Mucosa of rectum (tissue), 2 donors: ENCODE results near the gene DST.
"Not testable (repeated sequence)": the region's sequence is repeated elsewhere in the genome, so short reads cannot be mapped to it uniquely, and the experiment has no call there.

Experiments used
- H3K27ac ChIP-seq, 2 donors: one replicate each; pipeline ENCODE4 v1.7.0; 2013; ENCODE audit warnings: inconsistent platforms in 2 of 2, low read depth in 2 of 2, low read length in 2 of 2
- H3K27me3 ChIP-seq, 2 donors: one replicate each; pipeline ENCODE4 v1.7.0; 2013; ENCODE audit warnings: low read length in 2 of 2; ENCODE audit not compliant: control insufficient read depth in 2 of 2, insufficient read depth in 2 of 2
- H3K36me3 ChIP-seq, 2 donors: one replicate each; pipeline ENCODE4 v1.7.0; 2013; ENCODE audit warnings: low read length in 2 of 2; ENCODE audit not compliant: control insufficient read depth in 2 of 2, insufficient read depth in 2 of 2
- H3K4me1 ChIP-seq, 2 donors: one replicate each; pipeline ENCODE4 v1.7.0; 2013; ENCODE audit warnings: low read length in 2 of 2, mild to moderate bottlenecking in 1 of 2; ENCODE audit not compliant: control insufficient read depth in 2 of 2, insufficient read depth in 2 of 2
- H3K4me3 ChIP-seq, 2 donors: one replicate each; pipeline ENCODE4 v1.7.0; 2013; ENCODE audit warnings: low read length in 2 of 2
- H3K9ac ChIP-seq, 2 donors: one replicate each; pipeline ENCODE4 v1.7.0; 2013; ENCODE audit warnings: low read length in 2 of 2, low read depth in 1 of 2, mild to moderate bottlenecking in 1 of 2
- H3K9me3 ChIP-seq, 2 donors: one replicate each; pipeline ENCODE4 v1.7.0; 2013; ENCODE audit warnings: low read length in 2 of 2; ENCODE audit not compliant: control insufficient read depth in 2 of 2
- donor health status: healthy.
- donor health status: Normal muscosa, but diverticular disease.

The DST gene

DNA sequence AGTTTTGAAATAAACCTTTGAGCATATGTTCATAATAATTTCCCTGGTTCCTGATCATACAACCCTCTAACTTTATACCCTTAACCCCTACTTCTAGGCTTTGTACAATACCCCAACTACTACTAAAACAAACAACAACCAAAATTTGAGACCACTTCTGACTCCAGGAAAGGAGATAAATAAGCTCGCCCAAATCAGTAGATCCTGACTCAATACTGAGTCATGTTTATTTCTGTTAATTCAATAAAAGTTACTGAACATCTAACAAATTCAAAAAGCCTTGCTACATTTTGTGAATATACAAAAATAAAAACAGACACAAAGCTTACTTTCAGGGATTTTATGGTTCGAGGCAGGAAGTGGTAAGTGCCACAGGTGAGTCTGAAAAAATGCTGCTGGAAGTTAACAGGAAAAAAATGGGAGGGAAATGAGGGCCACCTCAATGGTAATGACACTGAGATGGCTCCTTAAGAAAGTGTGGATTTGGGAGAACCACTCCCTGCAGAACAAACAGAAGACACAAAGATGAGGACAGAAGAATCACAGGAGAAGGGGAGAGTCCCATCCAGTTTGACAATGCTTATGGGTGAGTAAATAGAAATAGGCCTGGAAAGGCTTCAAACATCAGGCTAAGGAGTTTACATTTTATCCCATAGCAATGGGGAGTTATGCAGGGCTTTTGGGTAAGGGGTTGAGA is 63.4 kb downstream of the DST start:
- no peaks in the 10 kb centered on the region for H3K9me3 ChIP-seq
- H3K4me1 ChIP-seq: no peaks in the 10 kb centered on the region
- H3K27me3 ChIP-seq: no peaks in the 10 kb centered on the region
- H3K4me3 ChIP-seq: no peak overlapping the region
- H3K27ac ChIP-seq: no peak overlapping the region
- no peaks in the 10 kb centered on the region for H3K36me3 ChIP-seq
- no peak overlapping the region for H3K9ac ChIP-seq

DNA sequence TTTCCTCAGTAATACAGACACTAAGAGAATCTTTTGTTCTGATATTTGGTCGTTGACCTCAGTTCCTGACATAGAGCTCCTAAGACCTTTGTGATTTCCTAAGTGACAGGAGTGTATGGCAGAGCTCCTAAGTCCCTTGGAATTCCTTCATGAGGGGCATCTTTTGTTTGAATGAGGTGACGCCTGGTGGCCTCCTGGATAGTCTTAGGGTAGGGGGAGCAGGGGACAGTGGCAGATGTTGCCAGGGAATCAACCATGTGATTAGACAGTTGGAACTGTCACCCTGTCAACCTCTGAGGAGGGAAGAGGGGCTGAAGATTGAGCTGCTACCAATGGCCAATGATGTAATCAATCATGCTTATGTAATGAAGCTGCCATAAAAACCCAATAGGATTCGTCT is 67.0 kb downstream of the DST start:
- Histone ChIP-seq H3K4me3 (no peak overlapping the region), H3K4me1 (no peaks in the 10 kb centered on the region), H3K9ac (no peak overlapping the region), H3K9me3 (no peaks in the 10 kb centered on the region), H3K27ac (no peak overlapping the region), H3K27me3 (no peaks in the 10 kb centered on the region), H3K36me3 (peaks cover 0 to 5% of the 10 kb centered on the region in 2 donors)

DNA sequence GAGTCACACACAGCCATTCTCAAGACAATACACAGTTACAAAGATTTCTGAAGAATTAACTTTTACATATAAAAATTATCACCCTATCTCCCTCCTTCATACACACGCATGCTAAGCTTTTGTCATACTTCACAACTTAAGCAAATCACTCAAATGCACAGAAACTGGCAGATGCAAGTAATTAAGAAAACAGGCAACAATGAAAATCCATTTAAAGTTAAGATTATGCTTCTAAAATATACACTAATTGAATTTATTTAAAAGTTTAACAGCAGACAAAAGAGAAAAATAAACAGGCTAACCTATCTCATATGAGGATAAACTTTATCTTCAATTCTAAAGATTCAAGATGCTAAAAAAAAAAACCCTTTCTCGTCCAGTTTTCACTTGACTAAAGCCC is 68.4 kb downstream of the DST start:
- Histone ChIP-seq H3K27ac (no peak overlapping the region), H3K9me3 (no peaks in the 10 kb centered on the region), H3K4me3 (no peak overlapping the region), H3K27me3 (no peaks in the 10 kb centered on the region), H3K36me3 (peaks cover 0 to 5% of the 10 kb centered on the region in 2 donors), H3K9ac (no peak overlapping the region), H3K4me1 (no peaks in the 10 kb centered on the region)

DNA sequence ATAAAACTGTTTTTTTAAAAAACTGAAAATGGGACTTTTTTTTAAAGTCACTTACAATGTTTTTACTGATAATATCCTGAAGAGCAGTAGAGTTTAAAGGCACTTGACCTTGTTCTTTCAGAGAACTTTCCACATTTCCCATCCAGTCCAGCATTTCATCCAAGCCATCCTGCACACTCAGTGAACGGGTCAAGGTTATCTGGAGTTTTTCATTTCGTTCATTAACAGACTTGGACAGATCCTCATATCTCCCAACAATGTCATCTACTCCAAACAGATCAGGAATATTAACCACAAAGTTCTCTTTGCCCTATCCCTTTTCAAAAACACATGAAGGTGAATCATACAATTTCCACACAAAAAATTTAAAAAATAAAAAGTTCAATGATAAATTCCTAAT is 69.1 kb downstream of the DST start:
- H3K36me3 ChIP-seq: peaks cover 0 to 5% of the 10 kb centered on the region in 2 donors
- H3K4me1 ChIP-seq: no peaks in the 10 kb centered on the region
- no peak overlapping the region for H3K4me3 ChIP-seq
- H3K9me3 ChIP-seq: no peaks in the 10 kb centered on the region
- H3K27me3 ChIP-seq: no peaks in the 10 kb centered on the region
- H3K27ac ChIP-seq: no peak overlapping the region
- H3K9ac ChIP-seq: no peak overlapping the region

DNA sequence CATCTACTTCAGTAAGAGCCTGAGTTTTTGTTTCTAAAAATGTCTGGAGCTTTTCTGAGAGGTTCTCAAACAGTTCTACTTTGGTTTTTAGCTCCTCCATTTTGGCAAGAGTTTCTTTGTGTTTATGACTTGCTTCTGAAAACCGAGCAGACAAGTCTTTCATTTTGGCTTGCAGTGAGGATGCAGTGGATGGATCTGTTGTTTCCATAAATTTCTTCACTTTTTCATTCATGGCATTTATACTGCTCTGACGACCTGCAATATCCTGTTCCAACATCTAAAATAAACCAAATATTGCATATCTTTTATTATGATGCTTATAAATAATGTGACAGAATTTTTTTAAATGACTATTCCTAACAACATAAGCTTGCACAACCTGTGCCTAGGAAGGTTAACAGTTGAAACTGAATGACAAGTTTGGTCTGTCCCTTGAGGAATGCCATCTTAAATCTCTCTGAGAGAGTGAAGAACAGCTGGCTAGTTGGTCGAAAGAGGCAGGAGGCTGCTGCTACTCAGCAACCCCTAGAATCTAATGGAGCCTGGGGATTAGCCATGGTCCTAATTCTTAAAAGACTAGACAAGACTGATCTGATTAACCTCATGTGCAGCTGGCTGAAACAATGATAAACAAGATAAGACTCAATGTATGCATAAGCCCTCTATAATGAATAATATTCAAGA is 69.8 kb downstream of the DST start:
- no peaks in the 10 kb centered on the region for H3K27me3 ChIP-seq
- H3K36me3 ChIP-seq: peaks cover 2 to 5% of the 10 kb centered on the region in 2 donors
- no peak overlapping the region for H3K4me3 ChIP-seq
- no peaks in the 10 kb centered on the region for H3K9me3 ChIP-seq
- no peak overlapping the region for H3K27ac ChIP-seq
- no peak overlapping the region for H3K9ac ChIP-seq
- H3K4me1 ChIP-seq: no peaks in the 10 kb centered on the region

DNA sequence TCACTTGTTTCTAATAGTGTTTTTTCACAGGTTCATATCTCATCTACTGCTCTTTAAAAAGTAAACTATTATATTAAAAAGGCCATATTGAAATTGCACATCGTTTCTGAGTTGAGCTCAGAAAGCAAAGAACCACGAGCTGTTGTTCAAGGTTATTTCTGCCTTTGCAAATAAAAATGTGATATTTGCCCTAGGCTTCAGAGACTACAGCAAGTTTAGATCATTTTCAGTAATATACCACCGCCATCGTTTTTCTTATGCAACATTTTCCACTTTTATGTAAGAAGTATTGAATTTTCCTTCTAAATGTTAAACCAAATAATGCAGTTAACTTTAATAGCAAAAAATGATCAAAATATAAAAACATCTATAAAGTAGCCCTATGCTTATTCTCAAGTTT is 71.1 kb downstream of the DST start:
- Histone ChIP-seq H3K27me3 (no peaks in the 10 kb centered on the region), H3K4me1 (no peaks in the 10 kb centered on the region), H3K36me3 (peaks cover 2 to 5% of the 10 kb centered on the region in 2 donors)

DNA sequence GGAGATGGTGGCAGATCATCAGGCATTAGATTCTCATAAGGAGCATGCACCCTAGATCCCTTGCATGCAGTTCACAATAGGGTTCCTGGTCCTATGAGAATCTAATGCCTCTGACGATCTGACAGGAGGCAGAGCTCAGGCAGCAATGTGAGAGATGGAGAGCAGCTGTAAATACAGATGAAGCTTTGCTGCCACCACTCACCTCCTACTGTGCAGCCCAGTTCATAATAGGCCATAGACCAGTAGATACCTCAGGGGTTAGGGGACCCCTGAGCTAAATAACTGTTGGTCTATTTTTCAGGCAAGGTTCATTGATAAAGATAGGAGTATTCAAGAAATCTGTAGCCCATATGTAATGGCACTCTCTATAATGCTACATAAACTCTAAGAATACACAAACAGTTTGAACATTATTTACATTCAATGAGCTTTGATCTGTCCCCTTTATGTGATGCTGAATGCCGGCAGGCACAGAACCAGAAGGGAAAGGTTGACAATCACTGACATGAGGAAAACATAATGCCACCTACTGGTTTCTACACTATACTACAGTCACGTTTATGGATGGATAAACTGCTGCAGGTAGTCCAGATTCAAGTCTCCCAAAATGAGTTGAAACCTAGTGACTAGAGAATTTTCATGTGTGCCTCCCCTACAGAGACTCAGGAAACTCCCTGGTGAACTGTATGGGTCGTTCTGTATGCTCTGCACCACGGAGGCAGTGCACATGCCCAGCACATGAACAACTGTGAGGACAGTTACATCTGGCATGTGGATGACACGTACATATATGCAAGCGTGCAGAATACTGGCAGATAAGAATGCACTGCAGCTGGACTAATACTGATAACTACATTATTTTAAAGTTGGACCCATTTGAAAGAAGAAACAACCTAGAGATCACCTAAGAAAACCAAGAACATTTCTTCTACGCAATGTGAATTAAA is 72.0 kb downstream of the DST start:
- Histone ChIP-seq H3K36me3 (peaks cover 2 to 5% of the 10 kb centered on the region in 2 donors), H3K9ac (no peak overlapping the region), H3K27ac (no peak overlapping the region), H3K27me3 (no peaks in the 10 kb centered on the region), H3K4me1 (no peaks in the 10 kb centered on the region), H3K4me3 (no peak overlapping the region), H3K9me3 (no peaks in the 10 kb centered on the region)

More for the DNA sequence above, 71.1 kb downstream of the DST start:
- Histone ChIP-seq H3K9me3 (no peaks in the 10 kb centered on the region), H3K4me3 (no peak overlapping the region), H3K9ac (no peak overlapping the region), H3K27ac (no peak overlapping the region)

DNA sequence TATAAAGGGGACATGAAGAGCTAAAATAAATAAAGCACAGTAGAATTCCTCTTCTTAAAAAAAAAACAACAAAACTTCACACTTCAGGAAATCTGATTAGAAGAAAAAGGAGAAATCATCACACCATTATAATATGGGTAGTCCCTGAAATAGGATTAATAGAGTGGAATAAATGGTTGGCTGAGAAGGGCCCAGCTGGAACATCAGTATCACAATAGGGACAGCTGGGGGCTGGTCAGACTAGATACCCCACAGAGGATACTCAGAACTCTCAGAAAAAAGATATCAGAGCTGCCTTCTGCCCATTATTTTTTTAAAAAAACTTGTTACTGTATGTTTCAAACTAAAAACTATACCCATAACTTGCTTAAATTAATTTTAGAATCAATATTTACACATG is 75.2 kb downstream of the DST start:
- H3K36me3 ChIP-seq: peaks cover 2 to 5% of the 10 kb centered on the region in 2 donors
- no peaks in the 10 kb centered on the region for H3K9me3 ChIP-seq
- H3K27ac ChIP-seq: no peak overlapping the region
- no peaks in the 10 kb centered on the region for H3K4me1 ChIP-seq
- H3K4me3 ChIP-seq: no peak overlapping the region
- H3K27me3 ChIP-seq: no peaks in the 10 kb centered on the region
- H3K9ac ChIP-seq: no peak overlapping the region

DNA sequence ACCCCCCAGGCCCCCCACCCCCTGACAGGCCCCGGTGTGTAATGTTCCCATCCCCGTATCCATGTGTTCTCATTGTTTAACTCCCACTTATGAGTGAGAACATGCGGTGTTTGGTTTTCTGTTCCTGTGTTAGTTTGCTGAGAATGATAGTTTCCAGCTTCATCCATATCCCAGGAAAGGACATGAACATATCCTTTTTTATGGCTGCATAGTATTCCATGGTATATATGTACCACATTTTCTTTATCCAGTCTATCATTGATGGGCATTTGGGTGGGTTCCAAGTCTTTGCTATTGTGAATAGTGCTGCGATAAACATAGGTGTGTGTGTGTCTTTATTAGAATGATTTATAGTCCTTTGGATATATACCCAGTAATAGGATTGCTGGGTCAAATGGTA is 80.0 kb downstream of the DST start:
- H3K9ac ChIP-seq, H3K9me3 ChIP-seq, H3K4me1 ChIP-seq, H3K36me3 ChIP-seq, H3K27me3 ChIP-seq, H3K4me3 ChIP-seq, H3K27ac ChIP-seq: not testable (repeated sequence)
